KMS-11 (cell line): ENCODE results near the gene SCARB1.

Experiments used
- H2AFZ ChIP-seq: fragments of 200-600 bp; sonication (generic); 2 replicates; pipeline ENCODE4 v1.6.1; 2016; ENCODE audit warnings: antibody characterized with exemption, mixed run types, low read depth
- H3K27ac ChIP-seq: fragments of 200-600 bp; sonication (generic); 2 replicates; pipeline ENCODE4 v1.6.1; 2016; ENCODE audit warnings: mild to moderate bottlenecking, mixed run types
- H3K27me3 ChIP-seq: fragments of 200-600 bp; sonication (generic); 2 replicates; pipeline ENCODE4 v1.6.1; 2017; ENCODE audit warnings: mild to moderate bottlenecking, low read depth, mixed run types, moderate library complexity; ENCODE audit not compliant: insufficient read depth
- H3K36me3 ChIP-seq: fragments of 200-600 bp; sonication (generic); 2 replicates; pipeline ENCODE4 v1.6.1; 2017; ENCODE audit warnings: mild to moderate bottlenecking, mixed run types; ENCODE audit not compliant: insufficient read depth
- H3K4me1 ChIP-seq: fragments of 200-600 bp; sonication (generic); 2 replicates; pipeline ENCODE4 v1.6.1; 2016; ENCODE audit warnings: mild to moderate bottlenecking, low read depth, mixed run types; ENCODE audit not compliant: poor library complexity, severe bottlenecking
- H3K4me2 ChIP-seq: fragments of 200-600 bp; sonication (generic); 2 replicates; pipeline ENCODE4 v1.7.0; 2016; ENCODE audit warnings: mild to moderate bottlenecking, mixed run types
- H3K4me3 ChIP-seq: fragments of 200-600 bp; sonication (generic); IDR thresholded peaks from 2 replicates; pipeline ENCODE4 v1.6.1; 2017; ENCODE audit warnings: low read depth, low read length, mixed read lengths; ENCODE audit not compliant: insufficient read depth
- H3K79me2 ChIP-seq: fragments of 200-600 bp; sonication (generic); 2 replicates; pipeline ENCODE4 v1.6.1; 2016; ENCODE audit warnings: low read depth, mixed run types; ENCODE audit not compliant: insufficient read depth
- H3K9ac ChIP-seq: fragments of 200-600 bp; sonication (generic); 2 replicates; pipeline ENCODE4 v1.6.1; 2016; ENCODE audit warnings: mild to moderate bottlenecking, mixed run types
- H4K20me1 ChIP-seq: fragments of 200-600 bp; sonication (generic); 2 replicates; pipeline ENCODE4 v1.6.1; 2016; ENCODE audit warnings: mild to moderate bottlenecking, mixed run types; ENCODE audit not compliant: insufficient read depth
- TF ChIP-seq, protein P1 (sequence below): fragments of 200-600 bp; sonication (generic); conservative IDR thresholded peaks from 2 replicates; pipeline ENCODE4 v1.6.1; 2017; ENCODE audit warnings: low read depth, mild to moderate bottlenecking, antibody characterized with exemption, low read length, moderate library complexity, mixed read lengths

SCARB1 gene

DNA sequence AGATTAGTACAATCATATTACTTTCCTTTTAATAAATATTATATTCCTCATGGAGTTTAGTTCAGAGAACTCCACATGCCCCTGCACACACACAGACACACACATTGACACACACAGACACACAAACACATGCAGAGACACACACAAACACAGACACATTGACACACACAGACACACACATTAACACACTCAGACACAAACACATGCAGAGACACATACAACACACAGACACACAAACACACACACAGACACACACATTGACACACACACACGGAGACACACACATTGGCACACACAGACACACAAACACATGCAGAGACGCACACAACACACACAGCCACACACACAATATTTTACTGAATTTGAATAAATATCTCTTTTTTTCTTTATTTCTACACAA, 12.5 kb upstream of the SCARB1 start:
- no peak overlapping the region for H3K9ac ChIP-seq
- no peak overlapping the region for H3K27ac ChIP-seq
- TF ChIP-seq, protein P1, sequence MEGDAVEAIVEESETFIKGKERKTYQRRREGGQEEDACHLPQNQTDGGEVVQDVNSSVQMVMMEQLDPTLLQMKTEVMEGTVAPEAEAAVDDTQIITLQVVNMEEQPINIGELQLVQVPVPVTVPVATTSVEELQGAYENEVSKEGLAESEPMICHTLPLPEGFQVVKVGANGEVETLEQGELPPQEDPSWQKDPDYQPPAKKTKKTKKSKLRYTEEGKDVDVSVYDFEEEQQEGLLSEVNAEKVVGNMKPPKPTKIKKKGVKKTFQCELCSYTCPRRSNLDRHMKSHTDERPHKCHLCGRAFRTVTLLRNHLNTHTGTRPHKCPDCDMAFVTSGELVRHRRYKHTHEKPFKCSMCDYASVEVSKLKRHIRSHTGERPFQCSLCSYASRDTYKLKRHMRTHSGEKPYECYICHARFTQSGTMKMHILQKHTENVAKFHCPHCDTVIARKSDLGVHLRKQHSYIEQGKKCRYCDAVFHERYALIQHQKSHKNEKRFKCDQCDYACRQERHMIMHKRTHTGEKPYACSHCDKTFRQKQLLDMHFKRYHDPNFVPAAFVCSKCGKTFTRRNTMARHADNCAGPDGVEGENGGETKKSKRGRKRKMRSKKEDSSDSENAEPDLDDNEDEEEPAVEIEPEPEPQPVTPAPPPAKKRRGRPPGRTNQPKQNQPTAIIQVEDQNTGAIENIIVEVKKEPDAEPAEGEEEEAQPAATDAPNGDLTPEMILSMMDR, result no peak
- H3K4me2 ChIP-seq, result no peak overlapping the region
- H4K20me1 ChIP-seq, result no peaks in the 10 kb centered on the region
- no peaks in the 10 kb centered on the region for H3K79me2 ChIP-seq
- no peaks in the 10 kb centered on the region for H3K4me1 ChIP-seq
- H2AFZ ChIP-seq, result no peak overlapping the region
- H3K4me3 ChIP-seq, result no peak overlapping the region
- H3K36me3 ChIP-seq, result no peaks in the 10 kb centered on the region
- H3K27me3 ChIP-seq, result no peaks in the 10 kb centered on the region

DNA sequence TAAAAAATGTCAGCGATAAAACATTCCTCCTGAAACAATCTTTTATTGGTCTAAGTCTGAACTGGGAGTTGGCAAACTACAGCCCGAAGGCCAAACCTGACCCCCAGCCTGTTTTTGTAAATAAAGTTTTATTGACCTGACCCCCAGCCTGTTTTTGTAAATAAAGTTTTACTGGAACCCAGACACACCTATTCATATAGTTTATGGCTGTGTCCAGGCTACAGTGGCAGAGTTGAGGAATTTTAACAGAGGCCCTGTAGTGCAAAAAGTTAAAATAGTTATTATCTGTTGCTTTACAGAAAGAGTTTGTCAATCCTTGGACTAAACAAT, 12.1 kb upstream of the SCARB1 start:
- Histone ChIP-seq H3K27me3 (no peaks in the 10 kb centered on the region), H3K27ac (no peak overlapping the region), H3K36me3 (no peaks in the 10 kb centered on the region), H3K9ac (no peak overlapping the region), H3K4me2 (no peak overlapping the region), H3K79me2 (no peaks in the 10 kb centered on the region), H3K4me1 (no peaks in the 10 kb centered on the region), H2AFZ (no peak overlapping the region), H4K20me1 (no peaks in the 10 kb centered on the region), H3K4me3 (no peak overlapping the region)
- TF ChIP-seq, protein P1, result no peak

DNA sequence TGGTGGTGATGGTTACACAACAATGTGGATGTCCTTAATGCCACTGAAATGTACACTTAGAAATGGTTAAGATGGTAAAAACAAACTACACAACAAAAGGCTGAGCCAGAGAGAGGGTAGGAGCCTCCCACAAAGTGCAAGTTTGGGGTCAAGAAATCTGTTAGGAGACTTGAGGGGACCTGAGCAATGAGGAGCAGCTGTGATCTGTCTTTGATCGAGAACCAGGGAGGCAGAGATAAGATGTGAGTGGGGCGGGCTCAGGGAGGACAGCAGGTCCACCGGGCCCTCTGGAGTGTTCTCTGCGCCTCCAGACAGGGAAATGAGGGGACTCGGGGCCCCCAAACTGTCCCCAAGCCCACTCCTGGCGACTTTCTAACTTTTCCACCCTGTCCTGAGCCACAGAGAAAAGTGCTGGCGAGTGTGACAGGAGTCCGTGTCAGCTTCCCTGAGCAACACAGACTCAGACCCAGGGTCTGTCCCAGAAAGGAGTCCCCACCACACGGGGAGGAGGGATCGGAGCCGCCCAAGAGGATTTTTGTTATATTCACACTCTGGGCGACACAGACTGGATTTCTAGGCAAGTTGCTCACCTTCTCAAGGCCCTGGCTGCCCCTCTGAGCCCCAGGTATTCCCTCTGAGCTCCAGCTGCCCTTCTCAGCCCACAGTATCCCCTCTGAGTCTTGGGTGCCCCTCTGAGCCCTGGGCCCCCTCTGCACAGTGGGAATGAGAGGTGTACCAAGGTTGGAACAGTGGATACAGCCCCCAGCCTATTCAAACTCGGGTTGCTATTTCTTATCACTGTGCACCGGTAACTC, 11.5 kb upstream of the SCARB1 start:
- no peak overlapping the region for H3K4me2 ChIP-seq
- H3K27me3 ChIP-seq, result no peaks in the 10 kb centered on the region
- no peaks in the 10 kb centered on the region for H3K36me3 ChIP-seq
- no peaks in the 10 kb centered on the region for H3K79me2 ChIP-seq
- H2AFZ ChIP-seq, result no peak overlapping the region
- H3K27ac ChIP-seq, result no peak overlapping the region
- H4K20me1 ChIP-seq, result no peaks in the 10 kb centered on the region
- TF ChIP-seq, protein P1, result no peak
- no peak overlapping the region for H3K9ac ChIP-seq
- H3K4me3 ChIP-seq, result no peak overlapping the region
- no peaks in the 10 kb centered on the region for H3K4me1 ChIP-seq

DNA sequence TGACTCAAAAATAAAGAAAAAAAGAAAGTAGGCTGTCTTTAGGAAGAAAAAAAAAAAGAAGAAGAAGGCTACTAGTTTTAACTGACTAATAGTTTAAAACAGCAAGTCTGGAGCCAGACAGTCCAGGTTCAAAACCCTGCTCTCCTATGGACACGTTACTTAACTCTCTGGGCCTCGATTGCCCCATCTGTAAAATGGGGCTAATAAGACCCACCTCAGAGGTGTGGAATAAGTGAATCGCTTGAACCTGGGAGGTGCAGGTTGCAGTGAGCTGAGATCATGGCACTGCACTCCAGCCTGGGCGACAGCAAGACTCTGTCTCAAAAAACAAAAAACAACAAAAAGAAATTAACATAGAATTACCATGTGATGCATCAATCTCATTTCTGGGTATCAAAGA, 10.5 kb upstream of the SCARB1 start:
- Histone ChIP-seq H3K9ac (no peak overlapping the region), H3K36me3 (no peaks in the 10 kb centered on the region), H3K4me3 (no peak overlapping the region), H3K4me1 (no peaks in the 10 kb centered on the region), H3K27me3 (no peaks in the 10 kb centered on the region), H2AFZ (no peak overlapping the region), H4K20me1 (no peaks in the 10 kb centered on the region), H3K27ac (no peak overlapping the region), H3K4me2 (no peak overlapping the region), H3K79me2 (no peaks in the 10 kb centered on the region)
- TF ChIP-seq, protein P1, result no peak
